NB4 (cell line): ENCODE data around the gene TELO2.

Experiments used
- TF ChIP-seq, protein P1 (sequence below): IDR thresholded peaks from one replicate; pipeline ENCODE4 v1.5.1; 2012; ENCODE audit warnings: low read depth, low read length
- TF ChIP-seq, protein P2 (sequence below): IDR thresholded peaks from 2 replicates; pipeline ENCODE4 v1.6.1; 2011; ENCODE audit warnings: low read depth, low read length

DNA sequence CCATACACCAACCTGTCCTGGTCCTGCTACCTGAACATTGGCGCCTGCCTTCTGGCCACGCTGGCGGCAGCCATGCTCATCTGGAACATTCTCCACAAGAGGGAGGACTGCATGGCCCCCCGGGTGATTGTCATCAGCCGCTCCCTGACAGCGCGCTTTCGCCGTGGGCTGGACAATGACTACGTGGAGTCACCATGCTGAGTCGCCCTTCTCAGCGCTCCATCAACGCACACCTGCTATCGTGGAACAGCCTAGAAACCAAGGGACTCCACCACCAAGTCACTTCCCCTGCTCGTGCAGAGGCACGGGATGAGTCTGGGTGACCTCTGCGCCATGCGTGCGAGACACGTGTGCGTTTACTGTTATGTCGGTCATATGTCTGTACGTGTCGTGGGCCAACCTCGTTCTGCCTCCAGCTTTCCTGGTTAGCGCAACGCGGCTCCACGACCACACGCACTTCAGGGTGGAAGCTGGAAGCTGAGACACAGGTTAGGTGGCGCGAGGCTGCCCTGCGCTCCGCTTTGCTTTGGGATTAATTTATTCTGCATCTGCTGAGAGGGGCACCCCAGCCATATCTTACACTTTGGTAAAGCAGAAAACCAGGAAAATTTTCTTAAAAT lies 61.8 kb downstream of the TELO2 start:
- TF ChIP-seq, protein P1, sequence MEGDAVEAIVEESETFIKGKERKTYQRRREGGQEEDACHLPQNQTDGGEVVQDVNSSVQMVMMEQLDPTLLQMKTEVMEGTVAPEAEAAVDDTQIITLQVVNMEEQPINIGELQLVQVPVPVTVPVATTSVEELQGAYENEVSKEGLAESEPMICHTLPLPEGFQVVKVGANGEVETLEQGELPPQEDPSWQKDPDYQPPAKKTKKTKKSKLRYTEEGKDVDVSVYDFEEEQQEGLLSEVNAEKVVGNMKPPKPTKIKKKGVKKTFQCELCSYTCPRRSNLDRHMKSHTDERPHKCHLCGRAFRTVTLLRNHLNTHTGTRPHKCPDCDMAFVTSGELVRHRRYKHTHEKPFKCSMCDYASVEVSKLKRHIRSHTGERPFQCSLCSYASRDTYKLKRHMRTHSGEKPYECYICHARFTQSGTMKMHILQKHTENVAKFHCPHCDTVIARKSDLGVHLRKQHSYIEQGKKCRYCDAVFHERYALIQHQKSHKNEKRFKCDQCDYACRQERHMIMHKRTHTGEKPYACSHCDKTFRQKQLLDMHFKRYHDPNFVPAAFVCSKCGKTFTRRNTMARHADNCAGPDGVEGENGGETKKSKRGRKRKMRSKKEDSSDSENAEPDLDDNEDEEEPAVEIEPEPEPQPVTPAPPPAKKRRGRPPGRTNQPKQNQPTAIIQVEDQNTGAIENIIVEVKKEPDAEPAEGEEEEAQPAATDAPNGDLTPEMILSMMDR: no peak
- TF ChIP-seq, protein P2, sequence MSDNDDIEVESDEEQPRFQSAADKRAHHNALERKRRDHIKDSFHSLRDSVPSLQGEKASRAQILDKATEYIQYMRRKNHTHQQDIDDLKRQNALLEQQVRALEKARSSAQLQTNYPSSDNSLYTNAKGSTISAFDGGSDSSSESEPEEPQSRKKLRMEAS: no peak
